ENCODE measurements around the gene LRRTM2.
"Not testable (repeated sequence)": the region's sequence is repeated elsewhere in the genome, so short reads cannot be mapped to it uniquely, and the experiment has no call there.

LRRTM2 gene

GRCh38 chr5:138874771-138875551, at the start of gene LRRTM2:
TSS of gene LRRTM2 (minus strand) at chr5:138875335. CDS start at chr5:138874911, 424 bp downstream.
- in situ Hi-C loops (cut with HindIII; ENCODE audit: low sequenced_read_pairs), result no loop called here

GRCh38 chr5:138922494-138922893, 47.4 kb upstream of the LRRTM2 start:
- in situ Hi-C loops (cut with HindIII; ENCODE audit: low sequenced_read_pairs), result no loop called here

- in situ Hi-C loops (cut with HindIII; ENCODE audit: low sequenced_read_pairs), result not testable (repeated sequence)
Observed at GRCh38 chr5:138921362-138921761, 46.2 kb upstream of the LRRTM2 start.

GRCh38 chr5:138920181-138920580, 45.0 kb upstream of the LRRTM2 start:
- in situ Hi-C loops (cut with HindIII; ENCODE audit: low sequenced_read_pairs), result no loop called here

GRCh38 chr5:138918686-138919085, 43.6 kb upstream of the LRRTM2 start:
- in situ Hi-C loops (cut with HindIII; ENCODE audit: low sequenced_read_pairs), result no loop called here

GRCh38 chr5:138914338-138914737, 39.2 kb upstream of the LRRTM2 start:
- in situ Hi-C loops (cut with HindIII; ENCODE audit: low sequenced_read_pairs), result no loop called here

GRCh38 chr5:138913773-138914172, 38.6 kb upstream of the LRRTM2 start:
- in situ Hi-C loops (cut with HindIII; ENCODE audit: low sequenced_read_pairs), result no loop called here

- in situ Hi-C loops (cut with HindIII; ENCODE audit: low sequenced_read_pairs), result no loop called here
Observed at GRCh38 chr5:138912093-138912492, 37.0 kb upstream of the LRRTM2 start.

- in situ Hi-C loops (cut with HindIII; ENCODE audit: low sequenced_read_pairs), result no loop called here
Observed at GRCh38 chr5:138911441-138911840, 36.3 kb upstream of the LRRTM2 start.

GRCh38 chr5:138910546-138911185, 35.5 kb upstream of the LRRTM2 start:
- in situ Hi-C loops (cut with HindIII; ENCODE audit: low sequenced_read_pairs), result no loop called here

- in situ Hi-C loops (cut with HindIII; ENCODE audit: low sequenced_read_pairs), result no loop called here
Observed at GRCh38 chr5:138909734-138910133, 34.6 kb upstream of the LRRTM2 start.

GRCh38 chr5:138905541-138905940, 30.4 kb upstream of the LRRTM2 start:
- in situ Hi-C loops (cut with HindIII; ENCODE audit: low sequenced_read_pairs), result no loop called here

GRCh38 chr5:138903130-138903775, 28.1 kb upstream of the LRRTM2 start:
- in situ Hi-C loops (cut with HindIII; ENCODE audit: low sequenced_read_pairs), result no loop called here

GRCh38 chr5:138901716-138902115, 26.6 kb upstream of the LRRTM2 start:
- in situ Hi-C loops (cut with HindIII; ENCODE audit: low sequenced_read_pairs), result no loop called here

GRCh38 chr5:138900281-138900965, 25.3 kb upstream of the LRRTM2 start:
- in situ Hi-C loops (cut with HindIII; ENCODE audit: low sequenced_read_pairs), result no loop called here

GRCh38 chr5:138898742-138899141, 23.6 kb upstream of the LRRTM2 start:
- in situ Hi-C loops (cut with HindIII; ENCODE audit: low sequenced_read_pairs), result loop anchor here (5.0 kb wide), 3 partner anchors 49 to 101 kb away; no protein-coding TSS in a partner anchor

GRCh38 chr5:138898299-138898698, 23.2 kb upstream of the LRRTM2 start:
- in situ Hi-C loops (cut with HindIII; ENCODE audit: low sequenced_read_pairs), result loop anchor here (5.0 kb wide), 3 partner anchors 49 to 101 kb away; no protein-coding TSS in a partner anchor

- in situ Hi-C loops (cut with HindIII; ENCODE audit: low sequenced_read_pairs), result loop anchor here (5.0 kb wide), 3 partner anchors 49 to 99 kb away; no protein-coding TSS in a partner anchor
Observed at GRCh38 chr5:138895918-138896317, 20.8 kb upstream of the LRRTM2 start.

- in situ Hi-C loops (cut with HindIII; ENCODE audit: low sequenced_read_pairs), result no loop called here
Observed at GRCh38 chr5:138890644-138891043, 15.5 kb upstream of the LRRTM2 start.

GRCh38 chr5:138889994-138890393, 14.9 kb upstream of the LRRTM2 start:
- in situ Hi-C loops (cut with HindIII; ENCODE audit: low sequenced_read_pairs), result loop anchor here (5.0 kb wide), 1 partner anchor 87 kb away; no protein-coding TSS in a partner anchor

GRCh38 chr5:138884554-138884953, 9.4 kb upstream of the LRRTM2 start:
- in situ Hi-C loops (cut with HindIII; ENCODE audit: low sequenced_read_pairs), result loop anchor here (5.0 kb wide), 1 partner anchor 48 kb away; no protein-coding TSS in a partner anchor

All from endothelial cell of hepatic sinusoid (primary cell).